Uterus (tissue), 4 donors: ENCODE results near the gene DAB2. TPM values are rescaled to one million over a fixed set of nuclear protein-coding genes. Genes with fewer than 3 reads are reported as not detected.
"Not testable (repeated sequence)": the region's sequence is repeated elsewhere in the genome, so short reads cannot be mapped to it uniquely, and the experiment has no call there.

Source experiments
- DNase-seq, 2 donors: peaks; one replicate each; pipeline ENCODE4 v3.0.0-alpha.2; 2019 to 2020
- H3K27ac ChIP-seq, 2 donors: fragments of 200-600 bp; sonication (generic); 1 replicate in 1 of 2; 2 replicates in 1 of 2; pipeline ENCODE4 v1.5.1; 2016 to 2018
- H3K27me3 ChIP-seq, 2 donors: fragments of 200-600 bp; sonication (generic); one replicate each; pipeline ENCODE4 v1.5.1; 2018 to 2019; ENCODE audit warnings: control low read depth in 1 of 2
- H3K36me3 ChIP-seq, 2 donors: fragments of 200-600 bp; sonication (generic); one replicate each; pipeline ENCODE4 v1.5.1; 2019; ENCODE audit warnings: control low read depth in 1 of 2
- H3K4me1 ChIP-seq, 2 donors: fragments of 200-600 bp; sonication (generic); one replicate each; pipeline ENCODE4 v1.5.1; 2018 to 2019; ENCODE audit warnings: control low read depth in 1 of 2
- H3K4me3 ChIP-seq, 2 donors: fragments of 200-600 bp; sonication (generic); 1 replicate in 1 of 2; 2 replicates in 1 of 2; pipeline ENCODE4 v1.5.1; 2018 to 2019; ENCODE audit warnings: mild to moderate bottlenecking in 1 of 2
- H3K9me3 ChIP-seq, 2 donors: fragments of 200-600 bp; sonication (generic); one replicate each; pipeline ENCODE4 v1.5.1; 2019; ENCODE audit warnings: control low read depth in 1 of 2
- POLR2A ChIP-seq, 2 donors: fragments of 450-650 bp; IDR thresholded peaks; one replicate each; pipeline ENCODE4 v1.6.1; 2016; ENCODE audit warnings: antibody characterized with exemption in 2 of 2, mild to moderate bottlenecking in 1 of 2, moderate library complexity in 1 of 2
- intact Hi-C: fragments of 100-400 bp; cut with DNase I; formaldehyde crosslinking; loops from one replicate; pipeline ENCODE4 v1.15.1; 2023; ENCODE audit warnings: low total_unique reads
- total RNA-seq, 4 donors: library from RNA; depleted of rRNA in 3 of 4; stranded (reverse); fragments of >200 nt in 3 of 4; gene quantifications; one replicate each; pipeline versions ENCODE4 v1.1.0 to v1.2.4, GENCODE V29; 2014 to 2023
- TF ChIP-seq, protein P1 (sequence below), 4 experiments: fragments of 200-600 bp in 2 of 4; fragments of 450-650 bp in 2 of 4; sonication (generic) in 2 of 4; IDR thresholded peaks; one replicate each; pipeline ENCODE4 v1.5.1; 2016 to 2019; ENCODE audit warnings: antibody characterized with exemption in 4 of 4, mild to moderate bottlenecking in 2 of 4, moderate library complexity in 1 of 4
- donor health status: DM: yes; HTN: yes; CAD: no.

The DAB2 gene
- total RNA-seq, 4 donors from 2014 or later = 23.1 to 80.1 (median 56.7) TPM

GRCh38 chr5:39411985-39412384, 12.8 kb downstream of the DAB2 start:
- H3K4me1 ChIP-seq = peaks cover 0 to 20% of the 10 kb centered on the region in 2 donors
- H3K27me3 ChIP-seq = no peaks in the 10 kb centered on the region
- no peaks in the 10 kb centered on the region for H3K36me3 ChIP-seq
- H3K27ac ChIP-seq = peak overlapping the region; percentile 59 to 70
- DNase-seq = no peak
- intact Hi-C loops = no loop called here
- no peak overlapping the region for H3K4me3 ChIP-seq
- no peak for TF ChIP-seq POLR2A (IDR thresholded peaks at IDR 0.05)
- TF ChIP-seq, protein P1, sequence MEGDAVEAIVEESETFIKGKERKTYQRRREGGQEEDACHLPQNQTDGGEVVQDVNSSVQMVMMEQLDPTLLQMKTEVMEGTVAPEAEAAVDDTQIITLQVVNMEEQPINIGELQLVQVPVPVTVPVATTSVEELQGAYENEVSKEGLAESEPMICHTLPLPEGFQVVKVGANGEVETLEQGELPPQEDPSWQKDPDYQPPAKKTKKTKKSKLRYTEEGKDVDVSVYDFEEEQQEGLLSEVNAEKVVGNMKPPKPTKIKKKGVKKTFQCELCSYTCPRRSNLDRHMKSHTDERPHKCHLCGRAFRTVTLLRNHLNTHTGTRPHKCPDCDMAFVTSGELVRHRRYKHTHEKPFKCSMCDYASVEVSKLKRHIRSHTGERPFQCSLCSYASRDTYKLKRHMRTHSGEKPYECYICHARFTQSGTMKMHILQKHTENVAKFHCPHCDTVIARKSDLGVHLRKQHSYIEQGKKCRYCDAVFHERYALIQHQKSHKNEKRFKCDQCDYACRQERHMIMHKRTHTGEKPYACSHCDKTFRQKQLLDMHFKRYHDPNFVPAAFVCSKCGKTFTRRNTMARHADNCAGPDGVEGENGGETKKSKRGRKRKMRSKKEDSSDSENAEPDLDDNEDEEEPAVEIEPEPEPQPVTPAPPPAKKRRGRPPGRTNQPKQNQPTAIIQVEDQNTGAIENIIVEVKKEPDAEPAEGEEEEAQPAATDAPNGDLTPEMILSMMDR (IDR thresholded peaks at IDR 0.05) = no peak
- H3K9me3 ChIP-seq = no peaks in the 10 kb centered on the region

DNA sequence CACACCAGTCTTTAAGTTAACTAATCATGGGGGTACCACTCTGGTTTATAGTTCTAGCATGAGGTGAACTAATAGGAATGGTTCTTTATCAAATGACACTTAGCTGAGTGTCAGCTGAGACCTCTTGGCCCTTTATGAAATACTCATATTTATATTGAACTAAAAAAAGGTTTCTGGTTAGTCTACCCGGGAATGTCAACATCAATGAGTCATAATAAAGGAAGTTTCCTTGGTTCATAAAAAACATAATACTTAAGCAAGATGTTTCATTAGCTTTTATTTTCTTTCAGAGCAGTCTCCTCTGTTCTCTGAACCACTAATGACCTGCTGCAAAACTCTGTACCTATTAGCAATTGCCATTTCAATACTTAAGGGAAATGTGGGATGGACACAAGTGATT, 13.7 kb downstream of the DAB2 start:
- Histone ChIP-seq H3K36me3 (no peaks in the 10 kb centered on the region), H3K27me3 (no peaks in the 10 kb centered on the region), H3K9me3 (no peaks in the 10 kb centered on the region), H3K4me1 (peaks cover 0 to 20% of the 10 kb centered on the region in 2 donors), H3K4me3 (no peak overlapping the region), H3K27ac (peak overlapping the region; percentile 59 to 70)
- DNase-seq = no peak
- intact Hi-C loops = no loop called here
- TF ChIP-seq POLR2A (IDR thresholded peaks at IDR 0.05) = no peak
- TF ChIP-seq, protein P1 (IDR thresholded peaks at IDR 0.05) = no peak

DNA sequence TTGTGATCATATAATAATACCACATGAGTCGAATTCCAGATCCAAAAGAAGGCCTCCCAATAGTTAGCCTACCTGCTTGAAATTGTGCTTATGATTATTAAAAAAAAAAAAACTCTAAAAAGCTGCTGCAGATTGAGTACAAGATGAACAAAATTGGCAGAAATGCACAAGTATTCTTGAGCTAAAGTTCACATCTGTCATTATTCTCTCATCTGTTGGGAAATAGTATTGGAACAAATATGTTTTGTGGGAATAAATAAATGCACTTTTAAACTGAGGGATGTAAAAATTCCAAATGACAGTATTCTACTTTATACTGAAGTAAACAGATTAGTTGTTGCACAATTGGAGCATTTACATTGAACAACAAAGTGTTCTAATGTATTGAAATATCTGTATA, 15.7 kb downstream of the DAB2 start:
- TF ChIP-seq, protein P1 (IDR thresholded peaks at IDR 0.05) = no peak
- no peak for TF ChIP-seq POLR2A (IDR thresholded peaks at IDR 0.05)
- H3K9me3 ChIP-seq = no peaks in the 10 kb centered on the region
- no peak overlapping the region for H3K4me3 ChIP-seq
- no peaks in the 10 kb centered on the region for H3K36me3 ChIP-seq
- peak overlapping the region in 1 of 2 donors; percentile 70 for H3K27ac ChIP-seq
- intact Hi-C loops = no loop called here
- peaks cover 0 to 20% of the 10 kb centered on the region in 2 donors for H3K4me1 ChIP-seq
- H3K27me3 ChIP-seq = no peaks in the 10 kb centered on the region
- DNase-seq = no peak

- Histone ChIP-seq H3K4me3 (no peak overlapping the region), H3K36me3 (no peaks in the 10 kb centered on the region), H3K4me1 (peaks cover 0 to under 1% of the 10 kb centered on the region in 2 donors)
These were observed 19.5 kb downstream of the DAB2 start for GRCh38 chr5:39405083-39405843.

DNA sequence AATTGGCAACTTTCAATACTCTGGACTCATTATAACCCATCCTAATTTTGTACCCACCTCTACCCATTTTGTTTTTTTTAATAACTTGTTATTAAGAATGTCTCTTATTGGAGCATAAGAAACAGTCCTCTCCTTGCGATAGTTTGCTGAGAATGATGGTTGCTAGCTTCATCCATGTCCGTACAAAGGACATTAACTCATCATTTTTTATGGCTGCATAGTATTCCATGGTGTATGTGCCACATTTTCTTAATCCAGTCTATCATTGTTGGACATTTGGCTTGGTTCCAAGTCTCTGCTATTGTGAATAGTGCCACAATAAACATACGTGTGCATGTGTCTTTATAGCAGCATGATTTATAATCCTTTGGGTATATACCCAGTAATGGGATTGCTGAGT, 21.0 kb downstream of the DAB2 start:
- DNase-seq, H3K27ac ChIP-seq, H3K4me1 ChIP-seq, H3K4me3 ChIP-seq, H3K36me3 ChIP-seq, intact Hi-C loops, H3K9me3 ChIP-seq, H3K27me3 ChIP-seq: not testable (repeated sequence)

More at GRCh38 chr5:39405083-39405843, 19.5 kb downstream of the DAB2 start:
- intact Hi-C loops = no loop called here
- no peak overlapping the region for H3K27ac ChIP-seq
- no peaks in the 10 kb centered on the region for H3K27me3 ChIP-seq
- no peaks in the 10 kb centered on the region for H3K9me3 ChIP-seq
- TF ChIP-seq, protein P1 (IDR thresholded peaks at IDR 0.05) = no peak
- TF ChIP-seq POLR2A (IDR thresholded peaks at IDR 0.05) = no peak
- DNase-seq = no peak

GRCh38 chr5:39402140-39402539, 22.6 kb downstream of the DAB2 start:
- H3K9me3 ChIP-seq, intact Hi-C loops: not testable (repeated sequence)
- H3K4me1 ChIP-seq = peaks cover 5 to 15% of the 10 kb centered on the region in 2 donors

More at GRCh38 chr5:39402140-39402539, 22.6 kb downstream of the DAB2 start:
- H3K4me3 ChIP-seq, H3K27me3 ChIP-seq, DNase-seq, H3K36me3 ChIP-seq: not testable (repeated sequence)
- peak overlapping the region; percentile 33 to 94 for H3K27ac ChIP-seq
